Esophagus squamous epithelium (tissue), 4 donors: ENCODE data around the gene FBXW7.

Experiments
- CTCF ChIP-seq, 6 experiments: fragments of 450-650 bp in 4 of 6; fragments of 200-600 bp in 2 of 6; sonication (generic) in 2 of 6; IDR thresholded peaks; one replicate each; pipeline ENCODE4 v1.5.1; 2016 to 2019; ENCODE audit warnings: antibody characterized with exemption in 6 of 6, mild to moderate bottlenecking in 4 of 6, moderate library complexity in 4 of 6
- POLR2A ChIP-seq, 4 donors: fragments of 450-650 bp; IDR thresholded peaks; one replicate each; pipeline ENCODE4 v1.6.1; 2017; ENCODE audit warnings: antibody characterized with exemption in 4 of 4, mild to moderate bottlenecking in 4 of 4, moderate library complexity in 3 of 4

- TF ChIP-seq CTCF (IDR thresholded peaks at IDR 0.05): no peak
- no peak for TF ChIP-seq POLR2A (IDR thresholded peaks at IDR 0.05)
Observed at GRCh38 chr4:152327606-152328453, 208.1 kb downstream of the FBXW7 start.
